Mesenteric fat pad (tissue), 1 donor: ENCODE results near the gene NEURL1. TPM values are rescaled to one million over a fixed set of nuclear protein-coding genes. Genes with fewer than 3 reads are reported as not detected.
"Not testable (repeated sequence)": the region's sequence is repeated elsewhere in the genome, so short reads cannot be mapped to it uniquely, and the experiment has no call there.

Experiments used
- DNase-seq: peaks from one replicate; pipeline ENCODE4 v3.0.0-alpha.2; 2020; ENCODE audit warnings: low spot score
- total RNA-seq: library from RNA; stranded (reverse); fragmentation: NEBNext Ultra II Directional; extraction: Animal tissue kit (Norgen Biotek cat#: 25700); gene quantifications from one replicate; pipeline ENCODE4 v1.2.1, GENCODE V29; 2021
- donor health status: DM: yes; HTN: yes; CAD: no.

The NEURL1 gene
- total RNA-seq, 1 donor from 2014 or later, result 0.13 TPM

DNA sequence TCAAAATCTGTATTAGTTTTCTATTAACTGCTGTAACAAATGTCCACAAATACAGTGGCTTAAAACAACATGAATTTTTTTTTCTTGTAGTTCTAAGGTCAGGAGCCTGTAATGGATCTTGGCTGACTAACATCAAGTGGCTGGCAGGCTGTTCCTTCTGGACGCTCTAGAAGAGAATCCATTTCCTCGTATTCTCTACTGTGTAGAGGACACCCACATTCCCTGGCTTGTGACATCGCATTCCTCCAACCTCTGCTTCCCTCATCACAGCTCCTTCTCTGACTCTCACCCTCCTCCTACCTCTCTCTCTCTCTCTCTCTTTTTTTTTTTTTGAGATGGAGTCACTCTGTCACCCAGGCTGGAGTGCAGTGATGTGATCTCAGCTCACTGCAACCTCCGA, 30.0 kb upstream of the NEURL1 start:
- no peak for DNase-seq

DNA sequence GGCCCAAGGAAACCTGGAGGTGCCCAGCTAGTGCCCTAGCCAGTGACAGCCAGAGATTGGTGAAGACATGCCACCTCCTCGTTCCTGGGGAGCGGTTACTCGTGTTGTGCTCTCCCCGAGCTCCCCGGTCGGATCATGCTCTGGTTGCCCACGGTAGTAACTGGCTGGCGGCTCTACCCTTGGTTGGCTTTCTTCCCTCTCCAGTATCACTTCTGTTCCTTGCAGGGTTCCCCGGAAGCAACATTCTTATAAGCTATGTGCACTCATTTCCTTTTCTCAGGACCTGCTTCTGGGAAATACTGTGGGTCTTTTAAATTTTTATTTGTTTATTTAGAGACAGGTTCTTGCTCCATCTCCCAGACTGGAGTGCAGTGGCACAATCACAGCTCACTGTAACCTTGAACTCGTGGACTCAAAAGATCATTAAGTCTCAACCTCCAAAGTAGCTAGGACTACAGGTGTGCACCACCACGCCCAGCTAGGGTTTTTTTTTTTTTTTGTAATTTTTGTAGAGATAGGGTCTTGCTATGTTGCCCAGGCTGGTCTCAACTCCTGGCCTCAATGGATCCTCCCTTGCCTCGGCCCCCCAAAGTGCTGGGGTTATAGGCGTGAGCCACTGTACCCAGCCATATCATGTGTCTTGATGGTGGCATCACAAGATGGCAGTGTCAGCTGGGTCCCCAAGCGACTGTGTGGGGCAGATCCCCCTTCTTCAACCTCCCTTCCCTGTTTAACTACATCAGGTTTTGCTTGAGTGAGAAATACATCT, 27.9 kb upstream of the NEURL1 start:
- no peak for DNase-seq

DNA sequence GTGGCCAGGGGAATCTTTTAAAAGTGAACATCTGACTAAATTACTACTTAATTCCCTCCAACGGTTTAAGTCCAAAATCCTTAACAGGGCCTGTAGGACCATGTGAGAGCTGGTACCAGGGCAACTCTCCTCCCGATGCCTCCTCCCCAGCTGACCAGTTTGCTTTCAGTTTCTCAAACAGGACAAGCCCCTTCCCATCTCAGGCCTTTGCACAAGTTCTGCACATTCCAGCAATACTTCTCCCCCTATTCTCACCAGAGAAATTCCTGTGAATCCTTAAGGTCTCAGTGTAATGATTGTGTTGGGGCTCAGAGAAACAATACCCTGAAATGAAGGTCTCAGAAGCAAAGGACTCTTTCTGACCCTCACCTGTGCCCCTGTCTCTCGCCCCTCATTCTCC, 26.8 kb upstream of the NEURL1 start:
- DNase-seq, result no peak

DNA sequence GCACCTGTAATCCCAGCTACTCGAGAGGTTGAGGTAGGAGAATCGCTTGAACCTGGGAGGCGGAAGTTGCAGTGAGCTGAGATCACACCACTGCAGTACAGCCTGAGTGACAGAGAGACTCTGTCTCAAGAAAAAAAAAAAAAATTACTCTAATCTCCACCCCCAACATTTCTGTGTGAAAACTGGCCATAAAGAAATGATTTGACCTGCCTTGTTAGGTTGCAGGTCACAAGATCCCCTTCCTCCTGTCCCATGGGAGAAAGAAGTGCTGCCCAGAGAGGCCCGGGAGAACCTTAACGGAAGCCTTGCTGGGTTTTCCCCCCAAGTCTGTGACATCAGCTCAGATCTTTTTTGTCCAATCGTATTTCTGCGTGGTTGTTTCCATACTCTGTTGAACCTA, 26.1 kb upstream of the NEURL1 start:
- DNase-seq, result no peak

DNA sequence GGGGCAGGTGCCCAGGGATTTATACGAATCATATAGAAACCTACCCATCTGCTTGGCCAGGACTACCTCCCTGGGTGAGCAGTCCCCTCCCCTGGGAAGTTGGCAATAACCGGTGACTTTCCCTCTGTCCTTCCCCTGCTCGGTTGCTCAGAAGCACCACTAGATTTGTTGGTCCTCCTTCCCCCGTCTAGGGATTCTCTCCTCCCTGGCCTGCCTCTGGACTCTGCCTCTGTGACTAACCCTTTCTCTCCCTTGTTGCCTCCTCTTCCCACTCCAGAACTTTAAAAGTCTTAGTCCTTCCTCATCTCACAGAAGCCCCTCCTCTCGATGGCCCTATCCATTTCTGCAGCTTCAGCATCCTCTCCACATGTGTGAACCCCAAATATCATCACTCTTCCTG, 24.3 kb upstream of the NEURL1 start:
- no peak for DNase-seq

DNA sequence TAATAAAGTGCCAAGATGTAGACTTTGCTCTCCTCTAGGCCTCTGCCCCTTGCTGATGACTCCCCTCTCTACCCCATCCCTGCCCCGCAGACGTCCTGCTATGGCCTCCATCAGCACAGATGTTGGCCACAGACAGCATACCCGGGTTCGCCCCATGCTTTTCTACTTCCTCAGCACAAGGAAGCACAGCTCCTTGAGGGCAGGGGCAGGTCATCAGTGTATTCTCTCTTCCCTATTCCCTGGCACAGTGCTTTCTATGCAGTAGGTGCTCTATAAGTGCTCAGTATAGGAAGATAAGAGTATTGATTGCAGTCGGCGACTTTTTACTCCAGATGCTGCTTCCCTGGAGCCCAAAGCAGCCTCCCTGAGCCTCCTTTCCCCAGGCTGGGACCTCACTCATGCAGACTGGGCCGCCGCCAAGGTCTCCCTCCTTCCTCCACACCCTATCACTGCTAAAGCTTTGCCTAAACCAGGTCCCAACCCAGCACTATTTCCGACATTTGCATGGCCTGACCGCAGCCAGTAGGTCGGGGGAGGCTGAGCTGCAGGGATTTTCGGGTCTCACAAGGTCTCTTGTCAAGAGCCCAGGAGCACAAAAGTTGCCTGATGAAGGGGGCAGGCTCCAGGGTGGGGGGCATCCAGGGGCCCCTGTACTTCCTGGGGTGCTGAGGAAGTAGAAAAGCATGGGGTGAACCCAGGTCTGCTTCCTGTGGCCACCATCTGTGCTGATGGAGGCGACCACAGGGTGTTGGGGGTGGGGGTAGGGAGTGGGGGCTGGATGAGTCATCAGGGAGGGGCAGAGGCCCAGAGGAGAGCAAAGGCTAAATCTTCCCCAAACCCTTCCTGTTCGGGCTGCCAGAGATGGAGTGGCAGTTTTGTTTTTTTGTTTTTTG, 22.5 kb upstream of the NEURL1 start:
- DNase-seq, result no peak

DNA sequence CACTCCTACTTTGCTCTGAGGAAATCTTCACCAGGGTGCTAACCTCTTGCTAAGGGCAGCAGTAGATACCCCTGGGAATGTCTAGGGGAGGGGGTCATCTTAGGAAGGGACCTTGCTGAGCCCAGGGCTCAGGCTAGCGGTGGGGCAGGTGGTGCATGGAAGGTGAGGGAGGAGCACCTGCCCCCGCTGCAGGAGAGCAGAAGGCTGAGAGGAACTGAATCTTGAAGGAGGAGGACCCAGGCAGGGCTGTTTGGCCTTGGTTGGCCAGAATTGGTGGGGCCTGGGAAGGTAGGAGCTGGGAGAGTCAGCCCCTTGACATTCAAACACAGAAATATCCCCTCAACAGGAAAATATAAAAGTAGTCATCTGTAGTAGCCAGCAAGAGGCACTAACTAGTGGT, 21.5 kb upstream of the NEURL1 start:
- DNase-seq, result no peak

DNA sequence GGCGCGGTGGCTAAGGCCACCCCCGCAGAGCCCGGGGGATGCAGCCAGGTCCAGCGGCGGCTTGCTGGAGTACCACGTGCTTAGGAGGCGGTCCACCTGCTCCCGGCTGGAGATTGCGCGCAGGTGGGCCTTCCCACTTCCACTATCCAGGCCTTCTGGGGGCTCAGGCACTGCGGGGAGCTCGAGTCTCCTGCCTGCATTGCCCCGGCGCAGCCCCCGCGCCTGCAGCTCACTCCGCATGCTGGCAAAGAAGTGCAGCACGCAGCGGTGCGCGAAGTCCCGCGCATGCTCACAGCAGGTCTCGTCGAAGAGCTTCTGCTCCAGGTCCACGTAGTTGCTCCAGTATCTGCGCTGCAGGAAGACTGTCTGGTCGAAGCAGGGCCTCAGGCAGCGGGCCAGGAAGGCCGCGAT, 20.2 kb upstream of the NEURL1 start:
- DNase-seq, result no peak

DNA sequence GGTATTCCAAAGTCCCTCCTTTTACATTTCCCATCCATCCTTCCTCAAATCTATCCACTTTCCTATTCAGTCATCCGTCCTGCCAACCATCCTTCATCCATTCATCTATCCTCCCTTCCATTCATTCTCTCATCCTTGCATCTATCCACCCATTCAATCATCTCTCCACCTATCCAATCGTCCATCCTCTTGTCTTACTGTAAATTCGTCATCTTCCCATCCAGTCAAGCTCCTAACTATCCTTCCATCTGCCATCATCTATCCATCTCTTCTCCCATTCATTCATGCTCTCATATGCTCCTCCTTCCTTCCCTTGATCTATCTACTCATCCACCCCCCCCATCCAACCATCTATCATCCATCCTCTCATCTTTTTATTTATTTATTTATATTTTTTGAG, 19.4 kb upstream of the NEURL1 start:
- no peak for DNase-seq

DNA sequence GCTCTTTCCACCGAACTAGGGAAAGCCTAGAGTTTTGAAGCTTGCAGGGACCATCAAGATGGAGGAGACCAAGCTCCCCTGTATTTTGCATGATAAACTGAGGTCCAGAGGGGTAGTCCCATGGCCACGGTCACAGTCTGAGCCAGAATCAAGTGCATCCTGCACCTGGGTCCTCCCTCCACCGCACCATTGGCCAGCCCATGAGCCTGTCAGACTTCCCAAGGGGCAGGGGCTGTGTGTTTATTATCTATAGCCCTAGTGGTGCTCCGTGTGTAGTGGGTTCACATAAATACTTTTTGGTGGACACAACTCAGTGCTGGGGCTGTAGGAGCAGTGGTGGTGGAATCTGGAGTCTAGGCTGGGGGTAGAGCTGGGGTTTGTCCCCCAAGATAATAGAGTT, 18.1 kb upstream of the NEURL1 start:
- DNase-seq, result no peak

DNA sequence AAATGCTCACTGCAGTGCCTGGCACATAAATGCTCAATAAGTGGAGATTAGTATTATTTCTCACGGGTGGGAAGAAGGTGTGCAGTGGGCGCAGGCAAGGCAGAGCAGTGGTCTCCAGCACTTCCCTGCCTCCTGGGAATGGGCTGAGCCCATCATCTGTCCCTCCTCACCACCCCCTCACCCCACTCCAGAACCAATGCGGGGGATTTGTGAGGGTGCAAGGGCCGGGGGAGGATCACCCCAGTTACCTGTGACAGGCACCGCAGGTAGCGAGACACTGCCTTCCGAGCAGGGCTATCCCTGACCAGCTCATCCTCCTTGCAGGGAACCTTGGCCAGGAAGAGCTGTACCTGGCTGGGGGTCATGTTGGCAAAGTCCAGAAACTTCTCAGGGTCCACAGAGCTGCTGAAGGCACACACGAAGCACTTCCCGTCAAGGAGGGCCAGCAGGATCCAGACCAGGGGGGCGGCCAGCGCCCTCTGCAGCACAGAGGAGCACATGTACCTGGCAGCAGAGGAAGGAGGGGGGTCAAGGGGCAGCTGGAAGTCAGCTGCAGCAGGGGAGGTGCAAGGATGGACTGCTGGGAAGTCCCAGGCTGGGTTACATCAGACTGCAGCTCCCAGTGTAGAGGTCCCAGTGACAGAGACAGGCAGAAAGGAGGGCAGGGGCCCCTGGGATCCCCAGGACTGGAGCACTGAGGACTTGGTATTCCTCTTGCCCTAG, 17.3 kb upstream of the NEURL1 start:
- DNase-seq, result no peak

DNA sequence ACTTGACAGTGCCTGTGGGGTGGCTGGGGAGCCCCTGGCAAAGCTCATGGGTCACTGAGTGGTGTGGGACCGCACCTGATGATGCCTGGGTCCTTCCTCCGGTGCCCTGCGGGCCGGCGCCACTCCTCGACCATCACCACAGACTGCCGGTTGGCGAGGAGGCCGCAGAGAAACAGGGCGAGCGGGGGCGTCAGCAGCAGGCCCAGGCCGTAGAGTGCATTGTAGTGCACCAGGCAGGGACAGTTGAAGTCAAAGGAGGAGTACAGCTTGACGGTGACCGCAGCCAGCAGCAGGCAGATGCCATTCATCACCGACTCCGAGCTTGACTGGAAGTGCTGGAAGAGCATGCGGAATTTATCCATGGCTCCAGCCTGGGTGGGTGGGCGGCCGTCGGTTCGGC, 14.8 kb upstream of the NEURL1 start:
- DNase-seq, result no peak

DNA sequence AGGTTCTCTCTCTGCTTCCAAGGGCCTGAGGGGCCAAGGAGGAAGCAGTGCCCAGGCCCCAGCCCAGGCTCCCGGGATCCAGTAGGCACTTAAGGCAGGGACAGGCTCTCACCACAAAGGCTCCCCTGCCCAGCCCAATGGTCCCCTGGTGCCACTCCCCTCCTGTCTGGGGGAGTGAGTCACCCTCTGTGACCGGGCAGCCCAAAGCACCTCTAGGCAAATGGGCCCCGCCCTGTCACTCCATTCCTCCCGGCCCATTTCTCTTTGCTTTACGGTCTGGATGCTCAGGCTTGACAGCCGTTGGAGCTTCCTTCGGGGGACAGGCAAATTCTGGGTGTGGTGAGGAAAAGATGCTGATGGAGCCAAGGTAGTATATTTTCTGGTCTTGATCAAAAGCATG, 14.4 kb upstream of the NEURL1 start, which contains the start of gene CALHM3:
Gene CALHM3, minus strand, starts transcription at position 106 of the 400 bp plus-strand sequence. CDS start 208 bp downstream, outside the sequence.
- DNase-seq, result no peak

DNA sequence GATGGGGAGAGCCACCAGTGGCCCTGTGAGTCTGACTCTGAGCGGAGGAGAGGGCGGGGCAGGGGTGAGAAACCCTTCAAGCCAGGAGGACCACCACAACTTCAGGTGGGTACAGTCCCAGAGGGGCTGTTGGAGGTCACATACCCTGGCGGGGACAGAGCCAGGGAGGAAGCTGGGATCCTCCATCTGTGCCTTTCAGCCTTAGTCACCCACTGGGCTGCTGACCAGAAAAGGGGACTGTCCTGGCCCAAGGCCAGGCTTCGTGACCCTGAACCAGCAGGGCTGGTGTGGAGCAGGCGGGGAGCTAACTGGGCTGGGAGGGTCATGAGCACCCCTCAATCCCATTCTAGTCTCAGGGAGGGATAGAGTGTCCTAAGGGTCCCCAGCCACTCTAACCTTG, 13.0 kb upstream of the NEURL1 start:
- no peak for DNase-seq

DNA sequence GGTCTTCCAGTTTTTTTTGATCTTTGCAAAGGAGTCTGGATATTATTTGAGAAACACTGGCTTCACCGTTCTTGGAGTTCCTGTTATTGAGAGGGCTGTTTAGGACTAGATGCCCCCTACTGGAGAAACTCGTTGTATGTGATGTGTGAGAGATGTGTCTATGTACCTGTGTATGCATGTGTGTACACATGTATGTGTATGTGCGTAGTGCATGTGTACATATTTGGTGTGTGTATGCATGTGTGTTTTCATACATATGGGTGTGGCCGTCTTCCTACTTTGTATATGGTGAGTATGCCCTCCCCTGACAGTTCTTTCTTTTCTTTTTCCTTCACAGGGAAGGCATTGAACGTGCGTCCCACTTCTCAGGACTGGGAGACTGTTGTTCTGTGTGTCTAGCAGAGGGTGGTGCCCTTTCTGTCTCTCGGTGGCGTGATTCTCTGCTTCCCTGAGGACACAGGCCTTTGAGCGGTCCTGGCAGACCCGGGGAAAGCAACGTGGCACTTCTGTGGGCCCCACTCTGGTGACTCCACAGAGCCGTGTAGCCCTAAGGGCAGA, 11.5 kb upstream of the NEURL1 start:
- DNase-seq, result no peak

DNA sequence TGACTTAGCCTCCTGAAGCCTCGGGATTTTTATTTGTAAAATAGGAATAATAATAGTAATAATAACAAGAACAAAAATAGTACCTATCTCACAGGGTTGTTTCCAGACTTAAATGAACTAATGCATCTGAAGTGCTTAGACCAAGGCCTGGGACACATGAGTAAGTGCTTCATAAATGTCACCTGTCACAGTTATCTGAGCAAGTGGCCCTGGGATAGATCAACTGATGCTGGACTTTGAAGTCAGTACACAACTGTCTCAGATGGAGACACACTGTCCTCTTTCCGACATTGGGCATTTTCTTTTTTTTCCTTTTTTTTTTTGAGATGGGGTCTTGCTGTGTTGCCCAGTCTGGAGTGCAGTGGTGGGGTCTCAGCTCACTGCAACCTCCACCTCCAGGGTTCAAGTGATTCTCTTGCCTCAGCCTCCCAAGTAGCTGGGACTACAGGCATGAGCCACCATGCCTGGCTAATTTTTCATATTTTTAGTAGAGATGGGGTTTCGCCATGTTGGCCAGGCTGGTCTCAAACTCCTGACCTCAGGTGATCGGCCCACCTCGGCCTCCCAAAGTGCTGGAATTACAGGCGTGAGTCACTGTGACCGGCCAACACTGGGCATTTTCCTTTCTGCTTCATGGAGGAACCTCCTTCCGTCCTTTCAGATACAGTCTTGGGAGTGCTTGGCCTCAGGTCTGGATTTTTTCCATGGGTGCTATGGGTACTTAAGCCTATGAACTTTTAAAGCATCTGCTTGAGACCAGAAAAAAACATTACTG, 6.7 kb upstream of the NEURL1 start:
- DNase-seq, result not testable (repeated sequence)

DNA sequence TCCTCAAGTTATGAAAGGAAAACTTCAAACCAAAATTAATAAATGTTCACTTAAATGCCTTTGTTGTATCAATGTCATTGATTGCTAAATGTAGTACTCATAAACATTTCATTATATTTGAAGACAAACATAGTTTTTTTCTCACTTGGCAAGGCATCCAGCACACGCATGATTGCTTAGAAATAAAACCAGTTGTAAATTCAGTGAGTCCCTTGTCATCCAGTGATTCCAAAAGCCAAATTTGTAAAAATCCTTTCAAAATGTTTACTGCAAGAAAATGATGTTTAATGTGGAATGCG, 6.1 kb upstream of the NEURL1 start:
- DNase-seq, result no peak

DNA sequence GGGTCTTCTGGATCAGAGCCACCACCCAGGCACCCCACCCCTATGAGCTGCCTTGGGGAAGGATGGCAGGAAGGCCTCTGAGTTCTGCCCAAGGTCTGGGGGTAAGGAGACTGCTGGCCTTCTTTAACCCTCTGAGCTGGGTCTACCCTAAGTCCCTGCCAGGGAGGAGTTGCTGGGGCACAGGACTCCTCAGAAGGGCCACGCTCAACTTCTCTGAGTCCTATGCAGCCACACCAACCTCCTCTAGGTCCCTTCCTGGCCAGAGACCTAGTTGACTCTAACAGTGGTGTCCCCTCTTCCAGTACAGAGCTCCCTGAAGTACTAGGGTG, 2.6 kb upstream of the NEURL1 start:
- no peak for DNase-seq

DNA sequence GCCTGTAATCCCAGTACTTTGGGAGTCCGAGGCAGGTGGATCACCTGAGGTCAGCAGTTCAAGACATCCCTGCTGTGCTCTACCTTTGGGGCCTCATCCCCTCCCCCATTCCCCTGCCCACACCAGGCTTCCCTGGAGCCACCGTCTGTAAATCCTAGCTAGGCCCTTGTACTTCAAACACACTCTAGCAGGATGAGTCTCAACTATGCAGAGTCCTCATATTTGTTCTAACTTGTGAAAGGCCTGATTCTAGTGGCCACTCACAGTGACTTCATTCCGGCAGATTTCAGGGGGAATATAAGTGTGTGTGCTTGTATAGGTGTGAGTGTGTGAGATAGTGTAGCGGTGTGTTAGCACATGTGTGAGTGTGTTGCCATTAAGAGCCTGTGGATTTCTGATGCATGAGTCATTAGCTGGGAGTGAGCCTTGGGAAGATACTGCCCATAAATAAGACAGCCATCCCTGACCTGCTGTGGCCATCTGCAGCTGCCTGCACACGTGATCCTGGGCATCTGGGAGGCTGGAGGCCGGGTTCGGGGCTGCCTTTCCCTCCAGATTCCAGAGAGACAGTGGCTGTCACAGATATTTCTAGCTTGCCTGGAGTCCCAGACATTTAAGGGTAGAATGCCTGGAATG, 1.7 kb upstream of the NEURL1 start:
- no peak for DNase-seq

DNA sequence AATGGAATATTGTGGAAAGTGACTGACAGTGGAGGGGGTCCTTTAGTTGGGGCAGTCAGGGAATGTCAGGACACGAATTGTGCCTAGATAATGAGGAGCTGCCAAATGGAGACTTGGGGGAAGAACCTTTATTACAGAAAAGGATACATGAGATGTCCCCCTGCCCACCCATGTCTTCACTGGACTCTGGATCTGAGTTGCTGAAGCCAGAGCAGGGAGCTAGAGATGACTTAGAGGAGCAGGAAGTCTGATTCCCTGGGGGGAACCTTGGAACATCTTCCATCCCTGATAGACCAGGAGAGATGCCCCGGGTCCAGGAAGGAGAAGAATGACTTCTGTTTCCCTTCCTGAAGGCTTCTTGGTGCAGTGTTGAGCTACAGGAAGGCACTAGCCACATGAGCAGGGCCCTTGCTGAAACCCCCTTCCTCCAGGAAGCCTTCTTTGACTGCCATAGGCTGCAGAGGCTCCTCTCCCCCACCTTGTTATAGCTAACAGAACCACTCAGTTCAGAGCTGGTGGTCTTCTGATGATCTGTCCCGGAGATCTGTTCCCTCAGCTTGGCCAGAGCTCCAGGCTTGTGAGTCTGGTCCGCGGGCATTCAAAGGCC, 747 bp upstream of the NEURL1 start:
- DNase-seq, result no peak
